ENCODE measurements around the gene PRKAG3. TPM values are rescaled to one million over a fixed set of nuclear protein-coding genes. Genes with fewer than 3 reads are reported as not detected.

PRKAG3 gene
- total RNA-seq, 2 experiments from 2014 or later, result not detected

- POLR2A ChIA-PET, result interaction anchor here (0.6 to 1.1 kb wide), 2 partner anchors 18 to 41 kb away, joined by 6 to 9 read pairs; no protein-coding TSS in a partner anchor
- Histone ChIP-seq H3K4me3 (ENCODE audit: low read depth, low read length, poor library complexity, severe bottlenecking) (no peak overlapping the region), H3K36me3 (ENCODE audit: insufficient read depth, low read length) (no peaks in the 10 kb centered on the region), H3K9me2 (ENCODE audit: insufficient read depth, low read length) (no peaks in the 10 kb centered on the region), H4K20me1 (ENCODE audit: insufficient read depth, low read length) (no peaks in the 10 kb centered on the region), H3K4me2 (ENCODE audit: low read length) (no peak overlapping the region), H3K4me1 (ENCODE audit: insufficient read depth, low read length, poor library complexity, severe bottlenecking) (peaks cover 3% of the 10 kb centered on the region), H3K27ac (ENCODE audit: low read depth, low read length, poor library complexity, severe bottlenecking) (no peak overlapping the region), H2AFZ (ENCODE audit: low read length) (no peak overlapping the region), H3K9me3 (ENCODE audit: low read length) (0 out of 2 replicates have a peak, but pooled peaks cover 6% of the 10 kb centered on the region), H3K79me2 (ENCODE audit: insufficient read depth, low read depth, low read length) (no peaks in the 10 kb centered on the region)
- DNase-seq (ENCODE audit: low spot score), result no peak
- TF ChIP-seq EZH2phosphoT487 (IDR thresholded peaks at IDR 0.05; ENCODE audit: borderline replicate concordance, low read depth, low read length) (no peak), CTCF (conservative IDR thresholded peaks at IDR 0.05; ENCODE audit: low read length) (no peak)
- BruUV-seq (replicated peaks), result no TSS peak
- CTCF ChIA-PET (ENCODE audit: unreplicated experiment), result no interaction called here
- intact Hi-C loops (cut with micrococcal nuclease; ENCODE audit: unreplicated experiment), result no loop called here
These were observed 26.0 kb downstream of the PRKAG3 start for GRCh38 chr2:218805627-218806026.

GRCh38 chr2:218804817-218805216 lies 26.8 kb downstream of the PRKAG3 start:
- POLR2A ChIA-PET, result no interaction called here
- BruUV-seq (replicated peaks), result no TSS peak
- Histone ChIP-seq H3K9me3 (ENCODE audit: low read length) (0 out of 2 replicates have a peak, but pooled peaks cover 6% of the 10 kb centered on the region), H2AFZ (ENCODE audit: low read length) (no peak overlapping the region), H3K79me2 (ENCODE audit: insufficient read depth, low read depth, low read length) (no peaks in the 10 kb centered on the region), H4K20me1 (ENCODE audit: insufficient read depth, low read length) (no peaks in the 10 kb centered on the region), H3K27ac (ENCODE audit: low read depth, low read length, poor library complexity, severe bottlenecking) (no peak overlapping the region), H3K4me1 (ENCODE audit: insufficient read depth, low read length, poor library complexity, severe bottlenecking) (peaks cover 3% of the 10 kb centered on the region), H3K4me3 (ENCODE audit: low read depth, low read length, poor library complexity, severe bottlenecking) (no peak overlapping the region), H3K36me3 (ENCODE audit: insufficient read depth, low read length) (no peaks in the 10 kb centered on the region), H3K4me2 (ENCODE audit: low read length) (no peak overlapping the region), H3K9me2 (ENCODE audit: insufficient read depth, low read length) (no peaks in the 10 kb centered on the region)
- TF ChIP-seq CTCF (conservative IDR thresholded peaks at IDR 0.05; ENCODE audit: low read length), result no peak
- no peak for TF ChIP-seq EZH2phosphoT487 (IDR thresholded peaks at IDR 0.05; ENCODE audit: borderline replicate concordance, low read depth, low read length)
- intact Hi-C loops (cut with micrococcal nuclease; ENCODE audit: unreplicated experiment), result no loop called here
- CTCF ChIA-PET (ENCODE audit: unreplicated experiment), result no interaction called here
- no peak for DNase-seq (ENCODE audit: low spot score)

- H3K27ac ChIP-seq (ENCODE audit: low read depth, low read length, poor library complexity, severe bottlenecking), result no peak overlapping the region
- no peaks in the 10 kb centered on the region for H3K9me2 ChIP-seq (ENCODE audit: insufficient read depth, low read length)
- H4K20me1 ChIP-seq (ENCODE audit: insufficient read depth, low read length), result no peaks in the 10 kb centered on the region
- no peaks in the 10 kb centered on the region for H3K36me3 ChIP-seq (ENCODE audit: insufficient read depth, low read length)
- no peak for TF ChIP-seq EZH2phosphoT487 (IDR thresholded peaks at IDR 0.05; ENCODE audit: borderline replicate concordance, low read depth, low read length)
- TF ChIP-seq CTCF (conservative IDR thresholded peaks at IDR 0.05; ENCODE audit: low read length), result no peak
- no peak overlapping the region for H3K4me3 ChIP-seq (ENCODE audit: low read depth, low read length, poor library complexity, severe bottlenecking)
- H2AFZ ChIP-seq (ENCODE audit: low read length), result no peak overlapping the region
- peak overlapping the region; percentile 22; the same call in 1 of the 2 replicates for H3K4me2 ChIP-seq (ENCODE audit: low read length)
- peaks cover 3% of the 10 kb centered on the region for H3K4me1 ChIP-seq (ENCODE audit: insufficient read depth, low read length, poor library complexity, severe bottlenecking)
- ChIA-PET POLR2A (interaction anchor here (0.7 kb wide), 2 partner anchors 163 to 667 kb away, joined by 3 to 4 read pairs; no protein-coding TSS in a partner anchor), CTCF (ENCODE audit: unreplicated experiment) (no interaction called here)
- no peak for DNase-seq (ENCODE audit: low spot score)
- BruUV-seq (replicated peaks), result no TSS peak
- H3K79me2 ChIP-seq (ENCODE audit: insufficient read depth, low read depth, low read length), result no peaks in the 10 kb centered on the region
- H3K9me3 ChIP-seq (ENCODE audit: low read length), result 0 out of 2 replicates have a peak, but pooled peaks cover 6% of the 10 kb centered on the region
- intact Hi-C loops (cut with micrococcal nuclease; ENCODE audit: unreplicated experiment), result no loop called here
These were observed 29.1 kb downstream of the PRKAG3 start for GRCh38 chr2:218802386-218802994.
